Liver (tissue), 9 donors: ENCODE results near the gene COMP. TPM values are rescaled to one million over a fixed set of nuclear protein-coding genes. Genes with fewer than 3 reads are reported as not detected.

ENCODE experiments used
- DNase-seq: peaks from one replicate; pipeline ENCODE4 v3.0.0-alpha.2; 2017; ENCODE audit warnings: low spot score
- H3K27ac ChIP-seq, 2 donors: one replicate each; pipeline ENCODE4 v1.7.0; 2013; ENCODE audit warnings: inconsistent platforms in 2 of 2, low read length in 2 of 2, control low read depth in 1 of 2, low read depth in 1 of 2, mild to moderate bottlenecking in 1 of 2
- H3K27me3 ChIP-seq, 4 donors: one replicate each; pipeline versions ENCODE4 v1.6.1 to v1.7.0; 2013; ENCODE audit warnings: low read length in 3 of 4, inconsistent platforms in 1 of 4, mild to moderate bottlenecking in 1 of 4, moderate library complexity in 1 of 4; ENCODE audit not compliant: control insufficient read depth in 4 of 4, insufficient read depth in 4 of 4
- H3K36me3 ChIP-seq, 4 donors: one replicate each; pipeline versions ENCODE4 v1.6.1 to v1.7.0; 2013; ENCODE audit warnings: low read length in 3 of 4, mild to moderate bottlenecking in 3 of 4, low read depth in 1 of 4, moderate library complexity in 1 of 4; ENCODE audit not compliant: control insufficient read depth in 4 of 4, insufficient read depth in 3 of 4
- H3K4me1 ChIP-seq, 4 donors: one replicate each; pipeline versions ENCODE4 v1.6.1 to v1.7.0; 2013; ENCODE audit warnings: low read length in 3 of 4, mild to moderate bottlenecking in 3 of 4, moderate library complexity in 1 of 4; ENCODE audit not compliant: control insufficient read depth in 4 of 4, insufficient read depth in 4 of 4
- H3K4me3 ChIP-seq, 3 donors: one replicate each; pipeline versions ENCODE4 v1.6.1 to v1.7.0; 2013; ENCODE audit warnings: low read length in 3 of 3, control low read depth in 1 of 3, low read depth in 1 of 3, mild to moderate bottlenecking in 1 of 3
- H3K9ac ChIP-seq, 2 donors: one replicate each; pipeline ENCODE4 v1.7.0; 2013; ENCODE audit warnings: low read length in 2 of 2, mild to moderate bottlenecking in 2 of 2, moderate library complexity in 2 of 2, control low read depth in 1 of 2, low read depth in 1 of 2
- H3K9me3 ChIP-seq, 4 donors: one replicate each; pipeline versions ENCODE4 v1.6.1 to v1.7.0; 2013; ENCODE audit warnings: low read length in 3 of 4; ENCODE audit not compliant: control insufficient read depth in 4 of 4
- EGR1 ChIP-seq, 2 donors: IDR thresholded peaks; 2 replicates each; pipeline ENCODE4 v1.6.1; 2016 to 2018; ENCODE audit warnings: antibody characterized with exemption in 2 of 2, low read depth in 2 of 2
- FOXA1 ChIP-seq: IDR thresholded peaks from 2 replicates; pipeline ENCODE4 v1.6.1; 2016; ENCODE audit warnings: antibody characterized with exemption
- FOXA2 ChIP-seq: IDR thresholded peaks from 2 replicates; pipeline ENCODE4 v1.6.1; 2016; ENCODE audit warnings: antibody characterized with exemption
- GABPA ChIP-seq, 2 donors: IDR thresholded peaks in 1 of 2; conservative IDR thresholded peaks in 1 of 2; 2 replicates each; pipeline ENCODE4 v1.6.1; 2016; ENCODE audit warnings: antibody characterized with exemption in 2 of 2, mild to moderate bottlenecking in 1 of 2, moderate library complexity in 1 of 2
- HNF4G ChIP-seq: IDR thresholded peaks from 2 replicates; pipeline ENCODE4 v1.6.1; 2016; ENCODE audit warnings: antibody characterized with exemption
- MAX ChIP-seq: IDR thresholded peaks from 2 replicates; pipeline ENCODE4 v1.6.1; 2016; ENCODE audit warnings: antibody characterized with exemption
- NR2F2 ChIP-seq: IDR thresholded peaks from 2 replicates; pipeline ENCODE4 v1.6.1; 2016; ENCODE audit warnings: antibody characterized with exemption
- RAD21 ChIP-seq, 2 donors: IDR thresholded peaks; 2 replicates each; pipeline ENCODE4 v1.6.1; 2016; ENCODE audit warnings: antibody characterized with exemption in 2 of 2, mild to moderate bottlenecking in 2 of 2
- REST ChIP-seq: IDR thresholded peaks from 2 replicates; pipeline ENCODE4 v1.6.1; 2016; ENCODE audit warnings: antibody characterized with exemption, mild to moderate bottlenecking
- RXRA ChIP-seq, 2 donors: IDR thresholded peaks; 2 replicates each; pipeline ENCODE4 v1.6.1; 2017 to 2018; ENCODE audit warnings: antibody characterized with exemption in 2 of 2, mild to moderate bottlenecking in 1 of 2
- SP1 ChIP-seq: IDR thresholded peaks from 2 replicates; pipeline ENCODE4 v1.6.1; 2018; ENCODE audit warnings: antibody characterized with exemption, mild to moderate bottlenecking
- TAF1 ChIP-seq: conservative IDR thresholded peaks from 2 replicates; pipeline ENCODE4 v1.6.1; 2016; ENCODE audit warnings: antibody characterized with exemption, mild to moderate bottlenecking
- WGBS: extraction: QIAGEN DNeasy Blood & Tissue Kit; methylation state at CpG from one replicate; pipeline ENCODE4 v1.1.7; 2013; 5-methylcytosine and 5-hydroxymethylcytosine counted together
- polyA plus RNA-seq, 2 donors: library from polyadenylated mRNA; stranded (reverse) in 1 of 2; unstranded in 1 of 2; fragments of 200-250 nt in 1 of 2; fragments of >200 nt in 1 of 2; fragmentation: Nextera tagmentation in 1 of 2; extraction: Ambion mirVana in 1 of 2; gene quantifications; one replicate each; pipeline versions ENCODE4 v1.2.1 to v1.2.3, GENCODE V29; 2013 to 2015
- total RNA-seq, 2 donors: library from RNA; depleted of rRNA; stranded (reverse); fragments of >200 nt; gene quantifications; one replicate each; pipeline ENCODE4 v1.2.3, GENCODE V29; 2014
- TF ChIP-seq, protein P1 (sequence below): IDR thresholded peaks from 2 replicates; pipeline ENCODE4 v1.6.1; 2016; ENCODE audit warnings: antibody characterized with exemption
- TF ChIP-seq, protein P2 (sequence below): fragments of 150-350 bp; IDR thresholded peaks from 2 replicates; pipeline ENCODE4 v1.5.1; 2017; ENCODE audit warnings: improper control_type of control experiment, low read depth, low read length; ENCODE audit not compliant: missing input control
- TF ChIP-seq, protein P3 (sequence below): IDR thresholded peaks from 2 replicates; pipeline ENCODE4 v1.6.1; 2016; ENCODE audit warnings: antibody characterized with exemption
- donor health status: healthy.
- donor health status: healthy.
- donor health status: healthy.
- donor health status: healthy.
- donor health status: healthy.

The COMP gene
- total and polyA plus RNA-seq, 4 donors: 0.03 to 0.17 TPM; not detected in 2

DNA sequence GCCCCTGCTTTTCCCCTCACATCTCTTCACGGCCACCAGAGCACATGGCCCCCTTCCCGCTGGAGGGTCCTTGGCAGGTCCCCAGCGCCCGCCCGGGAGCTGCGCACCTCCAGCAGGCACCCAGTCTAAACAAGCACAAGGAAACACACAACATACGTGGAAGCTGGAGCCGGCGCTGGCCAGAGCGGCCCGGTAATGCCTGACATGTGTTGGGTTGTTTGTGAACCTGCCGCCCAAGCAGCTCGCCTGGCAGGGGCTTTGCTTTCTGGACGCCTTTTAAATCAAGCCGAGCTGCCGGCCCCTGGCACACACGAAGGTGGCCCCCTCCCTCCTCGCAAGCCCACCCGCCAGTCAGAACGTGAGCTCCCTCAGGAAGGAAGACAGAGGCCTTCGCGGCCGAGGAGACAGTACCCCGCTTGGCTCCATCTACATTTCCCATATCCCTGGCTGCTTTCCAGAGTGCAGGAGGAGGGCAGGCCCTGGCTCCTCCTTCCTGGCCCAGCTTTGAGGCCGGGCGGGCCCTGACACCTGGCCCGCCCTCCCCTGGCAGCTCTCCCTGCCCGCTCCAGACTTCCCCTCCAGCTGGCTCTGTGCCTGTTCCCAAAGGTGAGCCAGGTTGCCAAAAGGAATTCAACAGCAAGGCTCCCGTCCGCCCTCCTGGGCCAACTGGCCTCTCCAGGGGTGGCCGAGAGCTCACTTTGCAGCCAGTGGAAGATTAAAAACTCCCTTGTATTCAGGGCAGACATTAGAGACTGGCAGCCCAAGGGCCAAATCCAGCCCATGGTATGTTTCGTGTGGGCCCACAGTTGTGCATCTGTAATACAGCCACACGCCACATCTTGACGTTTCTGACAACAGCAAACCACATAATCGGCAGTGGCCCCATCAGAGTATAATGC is 28.7 kb downstream of the COMP start (continued):
- TF ChIP-seq, protein P1, sequence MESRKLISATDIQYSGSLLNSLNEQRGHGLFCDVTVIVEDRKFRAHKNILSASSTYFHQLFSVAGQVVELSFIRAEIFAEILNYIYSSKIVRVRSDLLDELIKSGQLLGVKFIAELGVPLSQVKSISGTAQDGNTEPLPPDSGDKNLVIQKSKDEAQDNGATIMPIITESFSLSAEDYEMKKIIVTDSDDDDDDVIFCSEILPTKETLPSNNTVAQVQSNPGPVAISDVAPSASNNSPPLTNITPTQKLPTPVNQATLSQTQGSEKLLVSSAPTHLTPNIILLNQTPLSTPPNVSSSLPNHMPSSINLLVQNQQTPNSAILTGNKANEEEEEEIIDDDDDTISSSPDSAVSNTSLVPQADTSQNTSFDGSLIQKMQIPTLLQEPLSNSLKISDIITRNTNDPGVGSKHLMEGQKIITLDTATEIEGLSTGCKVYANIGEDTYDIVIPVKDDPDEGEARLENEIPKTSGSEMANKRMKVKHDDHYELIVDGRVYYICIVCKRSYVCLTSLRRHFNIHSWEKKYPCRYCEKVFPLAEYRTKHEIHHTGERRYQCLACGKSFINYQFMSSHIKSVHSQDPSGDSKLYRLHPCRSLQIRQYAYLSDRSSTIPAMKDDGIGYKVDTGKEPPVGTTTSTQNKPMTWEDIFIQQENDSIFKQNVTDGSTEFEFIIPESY: no peak
- TF ChIP-seq RXRA (IDR thresholded peaks at IDR 0.05) (peak; percentile 64 to 67), NR2F2 (peak; percentile 19)

- TF ChIP-seq MAX (no peak), FOXA2 (no peak), TAF1 (no peak), HNF4G (no peak), EGR1 (IDR thresholded peaks at IDR 0.05; ENCODE audit: low read depth in 2 of 2) (no peak), GABPA (IDR thresholded peaks at IDR 0.05 in 1 of 2, conservative IDR thresholded peaks at IDR 0.05 in 1 of 2) (no peak), RXRA (IDR thresholded peaks at IDR 0.05) (no peak), RAD21 (IDR thresholded peaks at IDR 0.05) (no peak), SP1 (no peak), REST (no peak), FOXA1 (no peak)
- TF ChIP-seq, protein P2, sequence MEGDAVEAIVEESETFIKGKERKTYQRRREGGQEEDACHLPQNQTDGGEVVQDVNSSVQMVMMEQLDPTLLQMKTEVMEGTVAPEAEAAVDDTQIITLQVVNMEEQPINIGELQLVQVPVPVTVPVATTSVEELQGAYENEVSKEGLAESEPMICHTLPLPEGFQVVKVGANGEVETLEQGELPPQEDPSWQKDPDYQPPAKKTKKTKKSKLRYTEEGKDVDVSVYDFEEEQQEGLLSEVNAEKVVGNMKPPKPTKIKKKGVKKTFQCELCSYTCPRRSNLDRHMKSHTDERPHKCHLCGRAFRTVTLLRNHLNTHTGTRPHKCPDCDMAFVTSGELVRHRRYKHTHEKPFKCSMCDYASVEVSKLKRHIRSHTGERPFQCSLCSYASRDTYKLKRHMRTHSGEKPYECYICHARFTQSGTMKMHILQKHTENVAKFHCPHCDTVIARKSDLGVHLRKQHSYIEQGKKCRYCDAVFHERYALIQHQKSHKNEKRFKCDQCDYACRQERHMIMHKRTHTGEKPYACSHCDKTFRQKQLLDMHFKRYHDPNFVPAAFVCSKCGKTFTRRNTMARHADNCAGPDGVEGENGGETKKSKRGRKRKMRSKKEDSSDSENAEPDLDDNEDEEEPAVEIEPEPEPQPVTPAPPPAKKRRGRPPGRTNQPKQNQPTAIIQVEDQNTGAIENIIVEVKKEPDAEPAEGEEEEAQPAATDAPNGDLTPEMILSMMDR: no peak
- TF ChIP-seq, protein P3, sequence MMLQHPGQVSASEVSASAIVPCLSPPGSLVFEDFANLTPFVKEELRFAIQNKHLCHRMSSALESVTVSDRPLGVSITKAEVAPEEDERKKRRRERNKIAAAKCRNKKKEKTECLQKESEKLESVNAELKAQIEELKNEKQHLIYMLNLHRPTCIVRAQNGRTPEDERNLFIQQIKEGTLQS: no peak
- no peaks in the 10 kb centered on the region for H3K9me3 ChIP-seq
- H3K4me3 ChIP-seq: no peak overlapping the region
- 94% methylated on average over 16 of the region's 16 CpGs for WGBS
- peaks cover 0 to 3% (median 0%) of the 10 kb centered on the region in 4 donors for H3K36me3 ChIP-seq
- peak overlapping the region in 1 of 2 donors; percentile 6 for H3K27ac ChIP-seq
- no peak for DNase-seq
- no peaks in the 10 kb centered on the region for H3K27me3 ChIP-seq
- H3K4me1 ChIP-seq: peaks cover 4 to 16% (median 11%) of the 10 kb centered on the region in 4 donors
- no peak overlapping the region for H3K9ac ChIP-seq
Measured at GRCh38 chr19:18761531-18762110, 29.5 kb downstream of the COMP start.
